Rectal smooth muscle tissue (tissue), 1 donor: ENCODE measurements around the gene LRRTM4.

Experiments
- H3K27ac ChIP-seq: one replicate; pipeline ENCODE4 v1.7.0; 2013; ENCODE audit warnings: low read depth, low read length, inconsistent platforms
- H3K27me3 ChIP-seq: one replicate; pipeline ENCODE4 v1.7.0; 2013; ENCODE audit warnings: low read length; ENCODE audit not compliant: control insufficient read depth, insufficient read depth
- H3K36me3 ChIP-seq: one replicate; pipeline ENCODE4 v1.7.0; 2013; ENCODE audit warnings: low read length; ENCODE audit not compliant: control insufficient read depth, insufficient read depth
- H3K4me1 ChIP-seq: one replicate; pipeline ENCODE4 v1.7.0; 2013; ENCODE audit warnings: low read length; ENCODE audit not compliant: control insufficient read depth, insufficient read depth
- H3K4me3 ChIP-seq: one replicate; pipeline ENCODE4 v1.7.0; 2013; ENCODE audit warnings: low read length
- H3K9ac ChIP-seq: one replicate; pipeline ENCODE4 v1.7.0; 2013; ENCODE audit warnings: low read length

LRRTM4 gene

DNA sequence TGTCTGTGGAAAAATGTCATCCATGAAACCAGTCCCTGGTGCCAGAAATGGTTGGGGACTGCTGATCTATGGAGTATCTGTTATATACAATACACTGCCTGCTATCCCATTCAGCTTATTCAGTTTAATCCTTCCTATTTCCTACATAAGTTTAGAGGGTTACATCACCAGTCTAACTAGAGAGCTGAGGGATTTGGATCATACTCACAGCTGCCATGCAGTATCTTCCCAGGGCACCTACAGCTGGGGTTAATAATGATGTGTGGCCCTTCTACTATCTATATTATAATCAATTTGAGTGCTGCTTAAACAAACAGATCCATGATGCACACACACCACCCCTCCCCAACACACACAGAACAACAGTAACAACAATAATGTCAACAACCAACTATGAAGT lies 524.0 kb downstream of the LRRTM4 start:
- Histone ChIP-seq H3K9ac (no peak overlapping the region), H3K36me3 (no peaks in the 10 kb centered on the region), H3K27me3 (no peaks in the 10 kb centered on the region), H3K4me3 (no peak overlapping the region), H3K4me1 (no peaks in the 10 kb centered on the region), H3K27ac (no peak overlapping the region)

GRCh38 chr2:76997296-76997695 lies 524.9 kb downstream of the LRRTM4 start:
- H3K27ac ChIP-seq: no peak overlapping the region
- H3K4me1 ChIP-seq: no peaks in the 10 kb centered on the region
- H3K4me3 ChIP-seq: no peak overlapping the region
- no peak overlapping the region for H3K9ac ChIP-seq
- H3K36me3 ChIP-seq: no peaks in the 10 kb centered on the region
- H3K27me3 ChIP-seq: no peaks in the 10 kb centered on the region

DNA sequence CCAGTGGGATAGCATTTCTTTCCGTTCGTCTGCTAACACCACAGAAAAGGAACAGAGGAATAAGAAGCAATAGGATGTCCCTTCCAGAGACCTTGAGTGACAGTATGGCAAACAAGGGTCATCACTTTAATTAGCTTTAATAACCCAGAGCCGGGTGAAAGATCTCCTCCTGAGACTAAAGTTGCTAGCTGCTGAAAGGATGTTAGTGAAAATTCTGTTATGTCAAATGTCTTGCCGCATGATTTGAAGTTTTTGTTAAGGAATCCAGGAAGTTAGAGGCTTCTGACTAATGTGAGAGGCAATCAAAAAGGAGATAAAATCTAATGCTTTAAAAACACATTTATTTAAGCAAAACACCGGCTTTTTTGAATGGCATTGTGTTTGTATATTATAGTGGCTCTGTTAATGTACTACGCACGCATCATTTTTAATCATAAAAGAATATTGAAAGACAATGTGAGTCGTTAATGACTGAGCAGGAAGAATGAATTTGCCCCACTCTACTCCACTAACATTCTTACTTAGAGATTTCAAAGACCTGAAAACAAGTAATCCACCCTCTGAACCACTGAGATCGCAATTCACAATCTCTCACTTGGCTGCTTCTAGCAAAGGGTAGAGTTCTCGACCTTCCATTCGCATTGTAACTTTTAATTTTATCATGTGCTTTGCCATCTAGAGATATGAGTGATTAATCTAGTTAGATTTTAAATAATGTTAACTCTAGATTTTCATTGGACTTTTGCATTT lies 536.6 kb downstream of the LRRTM4 start:
- Histone ChIP-seq H3K27ac (no peak overlapping the region), H3K4me3 (no peak overlapping the region), H3K4me1 (no peaks in the 10 kb centered on the region), H3K27me3 (no peaks in the 10 kb centered on the region), H3K36me3 (no peaks in the 10 kb centered on the region), H3K9ac (no peak overlapping the region)

- H3K4me3 ChIP-seq: no peak overlapping the region
- no peaks in the 10 kb centered on the region for H3K27me3 ChIP-seq
- no peak overlapping the region for H3K9ac ChIP-seq
- no peaks in the 10 kb centered on the region for H3K36me3 ChIP-seq
- H3K4me1 ChIP-seq: no peaks in the 10 kb centered on the region
- no peak overlapping the region for H3K27ac ChIP-seq
These were observed 537.8 kb downstream of the LRRTM4 start for GRCh38 chr2:76984359-76984758.

GRCh38 chr2:76980067-76980787 lies 541.9 kb downstream of the LRRTM4 start:
- no peaks in the 10 kb centered on the region for H3K36me3 ChIP-seq
- no peak overlapping the region for H3K9ac ChIP-seq
- peaks cover 7% of the 10 kb centered on the region for H3K4me1 ChIP-seq
- no peak overlapping the region for H3K4me3 ChIP-seq
- no peak overlapping the region for H3K27ac ChIP-seq
- H3K27me3 ChIP-seq: no peaks in the 10 kb centered on the region

DNA sequence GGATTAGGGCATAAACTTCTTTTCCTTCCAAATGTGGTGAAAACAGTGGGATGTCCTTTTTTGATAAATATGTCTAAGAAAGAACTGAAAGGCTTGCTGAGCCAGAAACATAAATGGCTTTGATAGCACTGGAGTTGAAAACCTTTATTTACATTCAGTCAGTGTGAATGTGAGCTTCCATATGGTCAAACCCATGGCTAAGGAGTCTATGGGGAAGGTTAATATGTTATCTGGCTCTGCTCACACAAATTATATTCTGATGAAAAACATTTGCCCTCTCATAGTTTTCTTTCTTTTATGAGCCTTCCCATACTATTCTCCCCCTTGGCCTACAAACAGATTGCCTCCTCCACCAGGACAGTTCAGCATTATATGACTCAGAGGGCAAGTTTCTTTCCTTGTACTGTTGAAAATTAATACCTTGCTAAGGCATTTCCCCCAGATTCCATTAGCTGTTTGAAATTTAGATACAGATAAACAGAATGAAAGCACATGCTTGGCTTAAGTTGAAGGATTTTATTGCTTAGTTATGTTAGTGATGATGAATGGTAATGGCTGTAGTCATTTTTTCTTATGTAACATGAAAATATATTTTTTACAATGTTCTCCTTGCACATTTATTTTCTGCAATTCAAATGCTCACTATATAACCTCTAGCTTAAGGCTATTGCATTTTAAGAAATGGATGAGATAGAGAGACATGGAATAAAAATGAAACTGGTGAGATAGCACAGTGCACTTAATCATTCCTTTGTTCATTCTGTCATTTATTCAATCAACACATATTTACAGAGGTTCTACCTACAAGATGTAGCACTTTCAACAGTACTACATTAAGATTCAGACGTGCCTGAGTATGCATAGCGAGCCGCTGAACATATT lies 544.1 kb downstream of the LRRTM4 start:
- Histone ChIP-seq H3K36me3 (no peaks in the 10 kb centered on the region), H3K9ac (no peak overlapping the region), H3K27me3 (no peaks in the 10 kb centered on the region), H3K4me3 (no peak overlapping the region), H3K27ac (no peak overlapping the region), H3K4me1 (peaks cover 7% of the 10 kb centered on the region)

- Histone ChIP-seq H3K4me1 (peaks cover 7% of the 10 kb centered on the region), H3K4me3 (no peak overlapping the region), H3K36me3 (no peaks in the 10 kb centered on the region), H3K27ac (no peak overlapping the region), H3K27me3 (no peaks in the 10 kb centered on the region), H3K9ac (no peak overlapping the region)
These were observed 546.4 kb downstream of the LRRTM4 start for GRCh38 chr2:76975752-76976151.

- no peaks in the 10 kb centered on the region for H3K36me3 ChIP-seq
- H3K27ac ChIP-seq: no peak overlapping the region
- H3K4me3 ChIP-seq: no peak overlapping the region
- H3K9ac ChIP-seq: no peak overlapping the region
- no peaks in the 10 kb centered on the region for H3K27me3 ChIP-seq
- peaks cover 7% of the 10 kb centered on the region for H3K4me1 ChIP-seq
These were observed 548.6 kb downstream of the LRRTM4 start for GRCh38 chr2:76973610-76974009.

GRCh38 chr2:76965772-76966171 lies 556.4 kb downstream of the LRRTM4 start:
- Histone ChIP-seq H3K27ac (no peak overlapping the region), H3K36me3 (no peaks in the 10 kb centered on the region), H3K27me3 (no peaks in the 10 kb centered on the region), H3K4me3 (no peak overlapping the region), H3K9ac (no peak overlapping the region), H3K4me1 (no peaks in the 10 kb centered on the region)

- Histone ChIP-seq H3K9ac (no peak overlapping the region), H3K4me3 (no peak overlapping the region), H3K27me3 (no peaks in the 10 kb centered on the region), H3K36me3 (no peaks in the 10 kb centered on the region), H3K27ac (no peak overlapping the region), H3K4me1 (no peaks in the 10 kb centered on the region)
These were observed 563.4 kb downstream of the LRRTM4 start for GRCh38 chr2:76958749-76959148.

GRCh38 chr2:76953733-76954347 lies 568.3 kb downstream of the LRRTM4 start:
- H3K27me3 ChIP-seq: no peaks in the 10 kb centered on the region
- no peak overlapping the region for H3K9ac ChIP-seq
- H3K4me1 ChIP-seq: no peaks in the 10 kb centered on the region
- no peak overlapping the region for H3K27ac ChIP-seq
- no peaks in the 10 kb centered on the region for H3K36me3 ChIP-seq
- H3K4me3 ChIP-seq: no peak overlapping the region

- H3K27ac ChIP-seq: no peak overlapping the region
- H3K4me3 ChIP-seq: no peak overlapping the region
- H3K36me3 ChIP-seq: no peaks in the 10 kb centered on the region
- no peaks in the 10 kb centered on the region for H3K27me3 ChIP-seq
- no peaks in the 10 kb centered on the region for H3K4me1 ChIP-seq
- no peak overlapping the region for H3K9ac ChIP-seq
These were observed 575.5 kb downstream of the LRRTM4 start for GRCh38 chr2:76946631-76947145.
